Vein endothelial cell (primary cell): ENCODE measurements around the gene RBM46. TPM values are rescaled to one million over a fixed set of nuclear protein-coding genes. Genes with fewer than 3 reads are reported as not detected.

Experiments used
- small RNA-seq: library from RNA; depleted of rRNA; stranded (forward); fragments of <200 nt; gene quantifications from one replicate; pipeline ENCODE3, GENCODE V24; 2012
- total RNA-seq: library from RNA; depleted of rRNA; stranded (reverse); fragments of >200 nt; gene quantifications from 2 replicates; pipeline ENCODE4 v1.2.3, GENCODE V29; 2012

Gene RBM46, protein sequence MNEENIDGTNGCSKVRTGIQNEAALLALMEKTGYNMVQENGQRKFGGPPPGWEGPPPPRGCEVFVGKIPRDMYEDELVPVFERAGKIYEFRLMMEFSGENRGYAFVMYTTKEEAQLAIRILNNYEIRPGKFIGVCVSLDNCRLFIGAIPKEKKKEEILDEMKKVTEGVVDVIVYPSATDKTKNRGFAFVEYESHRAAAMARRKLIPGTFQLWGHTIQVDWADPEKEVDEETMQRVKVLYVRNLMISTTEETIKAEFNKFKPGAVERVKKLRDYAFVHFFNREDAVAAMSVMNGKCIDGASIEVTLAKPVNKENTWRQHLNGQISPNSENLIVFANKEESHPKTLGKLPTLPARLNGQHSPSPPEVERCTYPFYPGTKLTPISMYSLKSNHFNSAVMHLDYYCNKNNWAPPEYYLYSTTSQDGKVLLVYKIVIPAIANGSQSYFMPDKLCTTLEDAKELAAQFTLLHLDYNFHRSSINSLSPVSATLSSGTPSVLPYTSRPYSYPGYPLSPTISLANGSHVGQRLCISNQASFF
- 0.10 TPM in 1 of 2 replicates, not detected in the other for total RNA-seq

DNA sequence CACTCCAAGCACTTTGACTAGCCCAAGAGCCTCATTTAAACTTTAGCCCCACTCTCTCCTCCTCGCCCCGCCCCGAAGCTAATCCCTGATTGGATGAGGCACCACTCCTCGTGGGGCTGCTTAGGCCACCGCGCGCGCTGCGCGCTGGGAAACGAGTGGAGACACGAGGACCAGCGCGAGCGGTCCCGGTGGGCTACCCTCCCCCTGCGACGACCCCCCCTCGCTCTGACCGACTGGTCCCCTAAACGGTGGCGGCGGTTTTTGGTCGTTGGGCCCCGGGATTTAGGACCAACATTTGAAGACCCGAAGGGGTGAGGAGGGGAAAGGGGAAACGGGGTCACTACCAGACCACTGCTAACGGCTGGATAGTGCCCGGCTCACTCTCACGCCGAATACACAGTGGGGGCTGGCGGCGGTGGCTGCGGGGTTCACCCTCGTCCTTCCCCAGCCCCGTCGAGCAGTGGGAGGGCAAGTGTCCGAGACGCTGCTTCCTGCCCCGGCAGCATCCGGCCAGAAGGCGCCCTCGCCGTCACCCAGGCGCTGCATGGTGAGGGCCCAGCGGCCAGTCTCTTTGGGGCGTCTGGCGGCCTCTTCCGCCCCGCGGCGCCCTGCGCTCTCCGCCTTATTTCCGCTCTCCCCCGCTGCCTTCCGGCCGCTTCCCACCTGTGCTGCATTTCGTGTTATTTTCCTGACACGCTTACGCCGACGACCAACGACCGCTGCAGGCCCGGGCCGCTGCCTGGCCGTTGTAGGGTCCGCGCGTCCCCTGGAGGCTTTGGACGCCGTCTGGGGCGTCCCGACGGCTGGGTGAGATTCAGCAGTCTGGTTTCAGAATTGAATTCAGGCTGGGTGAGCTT, at the start of gene RBM46:
RBM46 (plus strand) TSS at position 147 of the 857 bp plus-strand sequence. CDS start 15,481 bp downstream, outside the sequence.

GRCh38 chr4:154743683-154744340, 37.3 kb upstream of the RBM46 start, which contains the start of gene LRAT:
Gene LRAT, plus strand, starts transcription at chr4:154744000. Its CDS starts 327 bp downstream, at chr4:154744327.

Small RNA genes within 50 kb of the gene (small RNA-seq; reads per million reads assigned to genes)
- gene RNU2-44P (0.24 reads per million), gene RNU2-66P (0.11 reads per million)

Other genes with a start within 250 kb of the RBM46 start
- gene PLRG1, start 230.9 kb upstream of the RBM46 start, total RNA-seq = 89.3 and 91.8 TPM in 2 replicates
- gene FGB, start 218.3 kb upstream of the RBM46 start, total RNA-seq = not detected in 2 replicates
- gene FGA, start 190.5 kb upstream of the RBM46 start, total RNA-seq = not detected in 2 replicates
- not detected in 2 replicates for gene FGG, start 168.6 kb upstream of the RBM46 start, total RNA-seq
- gene LRAT, start 37.3 kb upstream of the RBM46 start, total RNA-seq = not detected in 2 replicates